Stomach (tissue), 4 donors: ENCODE measurements around the gene ZNF574.

Source experiments
- CTCF ChIP-seq, 7 experiments: fragments of 450-650 bp in 4 of 7; fragments of 200-600 bp in 3 of 7; sonication (generic) in 3 of 7; IDR thresholded peaks; one replicate each; pipeline ENCODE4 v1.5.1; 2016 to 2019; ENCODE audit warnings: antibody characterized with exemption in 7 of 7, control low read depth in 2 of 7, mild to moderate bottlenecking in 1 of 7
- POLR2A ChIP-seq, 4 donors: fragments of 450-650 bp; IDR thresholded peaks; one replicate each; pipeline ENCODE4 v1.6.1; 2016; ENCODE audit warnings: antibody characterized with exemption in 4 of 4, control low read depth in 2 of 4, mild to moderate bottlenecking in 1 of 4, moderate library complexity in 1 of 4
- POLR2AphosphoS5 ChIP-seq, 3 donors: sonication (generic); formaldehyde crosslinking; IDR thresholded peaks; one replicate each; pipeline ENCODE4 v1.6.1; 2016; ENCODE audit warnings: antibody characterized with exemption in 3 of 3

GRCh38 chr19:42095814-42096230 lies 19.9 kb downstream of the ZNF574 start:
- TF ChIP-seq CTCF (IDR thresholded peaks at IDR 0.05) = no peak
- no peak for TF ChIP-seq POLR2A (IDR thresholded peaks at IDR 0.05)
- no peak for TF ChIP-seq POLR2AphosphoS5 (IDR thresholded peaks at IDR 0.05)
